ENCODE measurements around the gene LAMC2. TPM values are rescaled to one million over a fixed set of nuclear protein-coding genes. Genes with fewer than 3 reads are reported as not detected.

The LAMC2 gene
- total RNA-seq, 1 donor = 3.3 TPM

DNA sequence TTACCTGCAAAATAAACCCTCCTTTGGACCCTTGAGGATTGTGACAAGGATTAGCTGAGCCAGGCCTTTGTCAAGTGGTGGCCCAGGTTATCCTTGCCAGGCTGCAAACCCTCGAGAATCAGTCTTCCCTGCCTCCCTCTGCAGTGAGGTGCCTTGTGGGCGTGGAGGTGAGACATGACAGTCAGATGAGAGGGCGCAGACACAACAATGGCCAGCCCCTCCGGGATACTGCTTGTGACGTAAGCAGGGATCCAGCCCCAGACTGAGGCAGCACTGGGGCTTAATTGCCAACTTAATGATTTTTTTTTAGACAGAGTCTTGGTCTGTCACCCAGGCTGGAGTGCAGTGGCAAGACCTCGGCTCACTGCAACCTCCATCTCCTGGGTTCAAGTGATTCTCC lies 104.6 kb downstream of the LAMC2 start:
- H3K36me3 ChIP-seq (ENCODE audit: insufficient read depth, low read length) = no peaks in the 10 kb centered on the region
- H3K27ac ChIP-seq (ENCODE audit: low read depth, low read length) = no peak overlapping the region
- no peaks in the 10 kb centered on the region for H3K9me3 ChIP-seq (ENCODE audit: low read depth, low read length)
- H3K79me2 ChIP-seq (ENCODE audit: insufficient read depth, low read length) = no peaks in the 10 kb centered on the region
- H2AFZ ChIP-seq (ENCODE audit: low read length) = no peak overlapping the region
- TF ChIP-seq, protein P1, sequence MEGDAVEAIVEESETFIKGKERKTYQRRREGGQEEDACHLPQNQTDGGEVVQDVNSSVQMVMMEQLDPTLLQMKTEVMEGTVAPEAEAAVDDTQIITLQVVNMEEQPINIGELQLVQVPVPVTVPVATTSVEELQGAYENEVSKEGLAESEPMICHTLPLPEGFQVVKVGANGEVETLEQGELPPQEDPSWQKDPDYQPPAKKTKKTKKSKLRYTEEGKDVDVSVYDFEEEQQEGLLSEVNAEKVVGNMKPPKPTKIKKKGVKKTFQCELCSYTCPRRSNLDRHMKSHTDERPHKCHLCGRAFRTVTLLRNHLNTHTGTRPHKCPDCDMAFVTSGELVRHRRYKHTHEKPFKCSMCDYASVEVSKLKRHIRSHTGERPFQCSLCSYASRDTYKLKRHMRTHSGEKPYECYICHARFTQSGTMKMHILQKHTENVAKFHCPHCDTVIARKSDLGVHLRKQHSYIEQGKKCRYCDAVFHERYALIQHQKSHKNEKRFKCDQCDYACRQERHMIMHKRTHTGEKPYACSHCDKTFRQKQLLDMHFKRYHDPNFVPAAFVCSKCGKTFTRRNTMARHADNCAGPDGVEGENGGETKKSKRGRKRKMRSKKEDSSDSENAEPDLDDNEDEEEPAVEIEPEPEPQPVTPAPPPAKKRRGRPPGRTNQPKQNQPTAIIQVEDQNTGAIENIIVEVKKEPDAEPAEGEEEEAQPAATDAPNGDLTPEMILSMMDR (IDR thresholded peaks at IDR 0.05; ENCODE audit: extremely low read depth, low read depth, low read length) = no peak
- no peak overlapping the region for H3K4me2 ChIP-seq (ENCODE audit: insufficient read depth, low read length)
- no peak overlapping the region for H3K4me3 ChIP-seq (ENCODE audit: insufficient read depth, low read length)
- H4K20me1 ChIP-seq (ENCODE audit: insufficient read depth, low read length) = no peaks in the 10 kb centered on the region
- no peaks in the 10 kb centered on the region for H3K27me3 ChIP-seq (ENCODE audit: insufficient read depth, low read length)
- H3K4me1 ChIP-seq (ENCODE audit: insufficient read depth, low read length) = peaks cover 24% of the 10 kb centered on the region
- DNase-seq (ENCODE audit: insufficient read length, low spot score, missing footprints) = no peak

DNA sequence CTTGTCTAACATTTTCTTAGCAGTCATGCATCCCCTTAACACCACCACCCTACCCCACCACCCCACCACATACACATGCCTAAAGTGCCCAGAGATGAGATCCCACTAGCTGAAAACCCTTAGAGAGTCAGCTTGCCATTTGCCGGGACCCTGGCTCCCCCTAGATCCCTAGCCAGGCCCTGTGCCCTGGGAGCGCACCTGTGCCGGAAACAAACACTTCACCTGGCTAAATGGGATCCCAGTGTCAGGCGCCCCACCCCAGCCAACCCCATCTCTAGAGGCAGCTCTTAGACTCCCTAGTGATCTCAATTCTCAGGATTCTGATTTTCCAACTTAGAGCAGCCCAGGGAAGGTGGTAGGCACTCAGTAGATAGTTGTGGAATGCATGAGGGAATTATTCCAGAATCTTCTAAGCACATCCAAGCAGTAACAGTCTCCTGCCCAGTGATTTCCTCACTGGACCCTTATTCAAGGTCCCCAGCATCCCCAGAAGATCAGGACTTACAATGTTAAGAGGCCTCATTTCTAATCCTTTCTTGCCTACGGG lies 105.2 kb downstream of the LAMC2 start:
- Histone ChIP-seq H3K9me3 (ENCODE audit: low read depth, low read length) (no peaks in the 10 kb centered on the region), H3K27ac (ENCODE audit: low read depth, low read length) (peak overlapping the region; percentile 86), H4K20me1 (ENCODE audit: insufficient read depth, low read length) (no peaks in the 10 kb centered on the region), H3K27me3 (ENCODE audit: insufficient read depth, low read length) (no peaks in the 10 kb centered on the region), H3K36me3 (ENCODE audit: insufficient read depth, low read length) (no peaks in the 10 kb centered on the region), H3K79me2 (ENCODE audit: insufficient read depth, low read length) (no peaks in the 10 kb centered on the region), H3K4me2 (ENCODE audit: insufficient read depth, low read length) (peak overlapping the region; percentile 49), H3K4me3 (ENCODE audit: insufficient read depth, low read length) (no peak overlapping the region), H2AFZ (ENCODE audit: low read length) (peak overlapping the region; percentile 38), H3K4me1 (ENCODE audit: insufficient read depth, low read length) (peaks cover 22% of the 10 kb centered on the region)
- TF ChIP-seq, protein P1 (IDR thresholded peaks at IDR 0.05; ENCODE audit: extremely low read depth, low read depth, low read length) = no peak
- DNase-seq (ENCODE audit: insufficient read length, low spot score, missing footprints) = no peak

DNA sequence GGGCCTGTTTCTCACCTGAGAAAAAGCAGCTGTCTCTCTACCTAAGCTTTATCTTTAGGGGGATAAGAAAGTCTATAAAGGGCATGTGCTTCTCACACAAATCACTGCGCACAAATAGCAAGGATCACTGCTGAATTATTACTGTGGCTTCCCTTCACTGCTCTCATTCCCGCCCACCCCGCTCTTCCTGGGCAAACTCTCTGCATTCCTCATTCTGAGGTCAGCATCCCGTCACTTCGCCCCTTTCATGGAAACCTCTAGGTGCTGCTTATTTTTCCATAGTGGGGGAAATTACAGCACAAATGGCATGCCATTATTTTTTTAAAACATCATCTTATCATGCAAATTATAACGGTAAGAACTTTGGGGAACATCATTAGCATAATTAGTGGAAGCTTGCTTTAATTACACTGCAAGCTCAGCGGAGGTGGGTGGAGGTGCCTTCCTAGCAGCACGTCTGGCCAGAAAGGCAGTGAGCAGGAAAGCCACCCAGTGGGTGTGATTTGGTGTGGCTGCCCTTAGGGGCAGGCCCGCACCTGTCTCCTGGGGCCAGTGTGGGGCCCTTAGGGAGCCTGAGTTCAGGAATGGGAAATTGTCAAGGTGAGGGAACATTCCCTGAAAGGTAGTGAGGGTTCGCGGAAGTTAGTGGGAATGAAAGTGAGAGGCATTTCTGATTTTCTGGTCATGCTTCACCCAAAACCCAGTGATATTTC lies 105.9 kb downstream of the LAMC2 start:
- DNase-seq (ENCODE audit: insufficient read length, low spot score, missing footprints) = peak; percentile 92
- no peaks in the 10 kb centered on the region for H3K27me3 ChIP-seq (ENCODE audit: insufficient read depth, low read length)
- H3K4me3 ChIP-seq (ENCODE audit: insufficient read depth, low read length) = no peak overlapping the region
- H3K27ac ChIP-seq (ENCODE audit: low read depth, low read length) = peak overlapping the region; percentile 86
- no peaks in the 10 kb centered on the region for H3K9me3 ChIP-seq (ENCODE audit: low read depth, low read length)
- H3K4me1 ChIP-seq (ENCODE audit: insufficient read depth, low read length) = peaks cover 21% of the 10 kb centered on the region
- no peaks in the 10 kb centered on the region for H4K20me1 ChIP-seq (ENCODE audit: insufficient read depth, low read length)
- H3K36me3 ChIP-seq (ENCODE audit: insufficient read depth, low read length) = no peaks in the 10 kb centered on the region
- H3K79me2 ChIP-seq (ENCODE audit: insufficient read depth, low read length) = no peaks in the 10 kb centered on the region
- H2AFZ ChIP-seq (ENCODE audit: low read length) = peak overlapping the region; percentile 38
- TF ChIP-seq, protein P1 (IDR thresholded peaks at IDR 0.05; ENCODE audit: extremely low read depth, low read depth, low read length) = no peak
- peak overlapping the region; percentile 49 for H3K4me2 ChIP-seq (ENCODE audit: insufficient read depth, low read length)

DNA sequence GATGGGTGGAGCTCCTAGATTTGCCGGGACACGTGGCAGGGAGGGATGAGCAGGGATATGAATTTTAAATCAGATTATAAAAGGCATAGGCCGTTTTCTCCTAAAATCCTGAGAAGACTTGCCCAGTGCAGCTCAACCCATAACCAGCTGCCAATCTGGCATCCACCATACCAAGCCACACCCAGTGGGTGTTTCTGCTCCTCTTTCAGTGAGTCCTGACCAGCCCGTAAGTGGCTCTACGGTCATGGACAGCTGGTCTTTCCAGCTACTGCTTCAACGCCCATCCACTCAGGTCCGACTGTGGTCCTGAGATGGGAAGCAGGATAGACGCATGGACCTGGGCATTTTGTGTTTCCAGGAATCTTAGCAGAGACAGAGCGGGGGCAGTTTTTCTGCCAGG lies 107.2 kb downstream of the LAMC2 start:
- Histone ChIP-seq H3K27ac (ENCODE audit: low read depth, low read length) (no peak overlapping the region), H3K27me3 (ENCODE audit: insufficient read depth, low read length) (no peaks in the 10 kb centered on the region), H3K9me3 (ENCODE audit: low read depth, low read length) (no peaks in the 10 kb centered on the region), H3K36me3 (ENCODE audit: insufficient read depth, low read length) (no peaks in the 10 kb centered on the region), H3K79me2 (ENCODE audit: insufficient read depth, low read length) (no peaks in the 10 kb centered on the region), H2AFZ (ENCODE audit: low read length) (no peak overlapping the region), H3K4me1 (ENCODE audit: insufficient read depth, low read length) (peaks cover 15% of the 10 kb centered on the region), H3K4me3 (ENCODE audit: insufficient read depth, low read length) (no peak overlapping the region), H4K20me1 (ENCODE audit: insufficient read depth, low read length) (no peaks in the 10 kb centered on the region), H3K4me2 (ENCODE audit: insufficient read depth, low read length) (no peak overlapping the region)
- TF ChIP-seq, protein P1 (IDR thresholded peaks at IDR 0.05; ENCODE audit: extremely low read depth, low read depth, low read length) = no peak
- DNase-seq (ENCODE audit: insufficient read length, low spot score, missing footprints) = no peak

All from osteoblast (primary cell).